ENCODE data around the gene SLIT3. TPM values are rescaled to one million over a fixed set of nuclear protein-coding genes. Genes with fewer than 3 reads are reported as not detected.

Gene SLIT3
- total and polyA plus RNA-seq, 2 donors (not counting 3 experiments of a cell fraction or from before 2014, with no cell fraction given) = 0.90 to 1.0 TPM

- Histone ChIP-seq H3K36me3 (ENCODE audit: control insufficient read depth in 2 of 2, extremely low read depth in 1 of 2, insufficient read depth in 2 of 2, low read length in 2 of 2) (no peaks in the 10 kb centered on the region), H4K20me1 (replicated peaks; ENCODE audit: control insufficient read depth, extremely low read depth, insufficient read depth, low read length) (no peaks in the 10 kb centered on the region), H3K27ac (ENCODE audit: insufficient read depth, low read depth, low read length) (no peak overlapping the region), H3K27me3 (ENCODE audit: control insufficient read depth in 2 of 2, insufficient read depth in 2 of 2, low read length in 2 of 2) (no peaks in the 10 kb centered on the region), H3K4me1 (ENCODE audit: control insufficient read depth, extremely low read depth, insufficient read depth, low read length) (no peaks in the 10 kb centered on the region), H3K4me3 (replicated peaks in 1 of 3; ENCODE audit: insufficient read depth in 1 of 3, low read depth in 1 of 3, low read length in 3 of 3) (no peak overlapping the region), H3K4me2 (ENCODE audit: insufficient read depth, low read length) (no peak overlapping the region), H3K9me3 (replicated peaks; ENCODE audit: control insufficient read depth, insufficient read depth, low read length) (no peaks in the 10 kb centered on the region), H3K9me1 (replicated peaks; ENCODE audit: control insufficient read depth, extremely low read depth, insufficient read depth, low read length) (no peaks in the 10 kb centered on the region), H2AFZ (ENCODE audit: low read depth, low read length) (no peak overlapping the region), H3K79me2 (ENCODE audit: control insufficient read depth, insufficient read depth, low read length) (no peaks in the 10 kb centered on the region), H3K9ac (replicated peaks; ENCODE audit: extremely low read depth, insufficient read depth, low read length) (no peak overlapping the region)
- ChIA-PET CTCF (no interaction called here), POLR2A (no interaction called here)
- intact Hi-C loops (cut with micrococcal nuclease) = no loop called here
- dilution Hi-C loops (cut with MboI; ENCODE audit: extremely low pct_ligation_motif_present, low sequenced_read_pairs) = no loop called here
- no TSS peak for BruUV-seq (replicated peaks)
- DNase-seq (ENCODE audit: low read depth, low spot score) = no peak
- TF ChIP-seq GATA2 (IDR thresholded peaks at IDR 0.05; ENCODE audit: insufficient read depth, insufficient read length, low read depth, low read length) = no peak
- TF ChIP-seq FOS (IDR thresholded peaks at IDR 0.05; ENCODE audit: borderline replicate concordance, insufficient read depth, low read length) = no peak
- no peak for TF ChIP-seq MAX (IDR thresholded peaks at IDR 0.05; ENCODE audit: insufficient read depth, insufficient read length)
- TF ChIP-seq POLR2A (IDR thresholded peaks at IDR 0.05; ENCODE audit: low read depth, low read length) = no peak
- TF ChIP-seq EZH2 (IDR thresholded peaks at IDR 0.05; ENCODE audit: borderline replicate concordance, low read depth, low read length, severe bottlenecking) = no peak
- no peak for TF ChIP-seq POLR2AphosphoS5 (IDR thresholded peaks at IDR 0.05; ENCODE audit: insufficient read depth, low read depth, low read length)
- TF ChIP-seq CTCF (IDR thresholded peaks at IDR 0.05; ENCODE audit: extremely low read depth in 1 of 2, insufficient read depth in 1 of 2, low read depth in 1 of 2, low read length in 2 of 2) = no peak
- TF ChIP-seq MYC (IDR thresholded peaks at IDR 0.05; ENCODE audit: low read depth, low read length) = no peak
- TF ChIP-seq JUN (IDR thresholded peaks at IDR 0.05; ENCODE audit: borderline replicate concordance, insufficient read depth, insufficient read length, low read depth) = no peak
- FAIRE-seq = no peak
Observed at GRCh38 chr5:168675883-168676408, 625.0 kb downstream of the SLIT3 start.
